NCI-H1092 treated with DMSO at 0.1 percent for 48 hours (cell line): ENCODE results near the gene TFAP2D.

ENCODE experiments used
- DNase-seq: peaks from one replicate; lab custom pipeline; 2025; lab: John Stamatoyannopoulos, UW

TFAP2D gene

GRCh38 chr6:50819466-50819903 is 106.2 kb downstream of the TFAP2D start:
- DNase-seq = no peak

DNA sequence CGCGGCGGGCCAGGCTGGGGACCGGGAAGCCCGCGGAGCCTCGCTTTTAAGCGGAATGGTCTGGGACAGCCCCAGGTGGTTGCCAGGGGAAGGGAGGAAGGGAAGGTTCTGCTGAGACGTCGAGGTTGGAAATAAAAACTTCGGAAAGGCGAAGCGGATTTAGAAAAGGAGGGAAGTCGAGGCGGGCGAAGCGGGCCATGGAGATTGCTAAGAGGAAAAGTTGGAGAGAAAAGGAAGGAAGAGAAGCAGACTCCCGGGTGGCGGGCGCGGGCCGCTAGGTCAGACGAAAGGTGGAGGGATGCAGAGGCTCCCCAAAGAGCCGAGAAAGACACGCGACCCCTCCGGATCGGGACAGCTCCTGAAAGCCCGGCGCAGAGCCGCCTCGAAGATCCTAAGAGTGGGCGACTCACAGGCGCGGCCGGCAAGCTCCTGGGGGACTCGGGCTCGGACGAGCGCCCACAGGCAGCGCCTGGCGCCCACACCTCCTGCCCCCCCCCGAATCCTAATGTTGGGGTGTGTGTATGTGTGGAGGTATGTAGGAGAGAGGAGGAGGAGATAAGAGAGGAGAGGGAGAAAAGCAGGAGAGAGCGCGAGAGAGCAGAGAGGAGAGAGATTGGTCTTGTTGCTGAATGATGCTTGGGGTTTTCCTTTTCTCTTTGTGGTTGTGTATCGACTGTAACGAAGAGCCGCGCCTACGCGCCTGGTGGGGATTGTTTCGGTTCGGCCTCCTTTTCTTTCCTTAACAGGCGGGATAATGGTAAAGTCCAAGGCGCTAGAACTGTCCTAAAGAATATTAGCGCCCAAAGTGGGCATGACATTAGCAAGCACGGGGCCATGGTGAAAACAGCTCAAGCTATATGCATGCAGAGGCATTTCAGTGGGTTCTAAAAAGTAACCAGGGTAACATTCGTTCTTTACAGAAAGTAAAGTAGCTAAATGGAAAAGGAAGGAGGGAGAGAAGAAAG is 106.9 kb downstream of the TFAP2D start:
- DNase-seq = no peak

DNA sequence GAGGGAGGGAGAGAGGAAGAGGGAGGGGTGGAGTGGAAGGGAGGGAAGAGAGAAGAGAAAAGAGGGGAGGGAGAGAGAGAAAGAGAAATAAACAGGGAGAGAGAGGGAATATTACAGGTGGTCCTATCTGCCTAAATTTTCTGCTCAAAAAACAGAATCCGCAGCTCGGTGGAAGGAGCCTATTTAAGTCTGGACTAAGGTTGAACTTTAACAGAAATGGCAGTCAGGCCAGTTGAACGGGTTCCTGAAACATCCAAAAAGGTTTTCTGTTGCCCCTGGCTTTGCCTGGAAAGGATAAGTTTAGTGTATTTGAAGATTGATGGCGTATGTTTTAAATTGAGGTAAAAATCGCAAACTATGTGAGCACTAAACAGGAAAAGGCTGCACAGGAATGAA is 107.5 kb downstream of the TFAP2D start:
- no peak for DNase-seq

DNA sequence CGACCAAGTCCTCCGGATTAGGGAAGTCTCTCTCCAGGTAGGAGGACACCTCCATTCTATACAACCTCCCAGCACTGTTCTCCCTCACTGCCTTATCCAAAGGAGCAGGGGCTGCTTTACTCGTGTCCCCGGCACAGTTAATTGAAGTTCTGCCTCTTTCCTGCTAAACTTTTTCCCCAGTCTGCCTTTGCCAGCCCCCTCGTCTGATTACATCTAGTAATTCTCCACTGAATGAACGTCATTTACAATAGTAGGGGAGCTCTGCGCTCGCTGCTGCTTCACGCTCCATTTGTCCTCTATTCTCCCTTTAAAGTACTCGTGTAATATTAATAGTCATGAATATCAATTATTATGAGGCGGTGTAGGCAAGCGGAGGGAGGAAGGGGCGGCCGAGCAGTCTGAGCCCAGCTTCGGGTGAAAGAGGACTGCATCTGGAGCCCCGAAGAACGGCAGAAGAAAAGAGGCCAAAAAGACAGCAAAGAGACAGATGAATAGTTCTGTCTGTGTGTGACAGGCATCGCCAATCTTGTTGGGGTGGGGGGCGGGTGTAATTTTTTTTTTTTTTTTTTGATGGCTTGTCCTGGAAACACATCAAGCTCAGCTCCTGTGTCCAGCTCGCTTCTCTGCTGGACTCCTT is 108.2 kb downstream of the TFAP2D start:
- no peak for DNase-seq

- no peak for DNase-seq
Measured at GRCh38 chr6:50822078-50822476, 108.8 kb downstream of the TFAP2D start.
